GM12874 (cell line): ENCODE results near the gene TSPAN1.

ENCODE experiments used
- CTCF ChIP-seq: IDR thresholded peaks from 2 replicates; pipeline ENCODE4 v1.5.1; 2011; ENCODE audit warnings: low read depth, mild to moderate bottlenecking, control low read depth, low read length, moderate library complexity; ENCODE audit not compliant: insufficient read depth

TSPAN1 gene

GRCh38 chr1:46166521-46167462 is 8.1 kb upstream of the TSPAN1 start:
- no peak for TF ChIP-seq CTCF

- no peak for TF ChIP-seq CTCF
Measured at GRCh38 chr1:46168477-46168876, 6.4 kb upstream of the TSPAN1 start.

- TF ChIP-seq CTCF, result no peak
Measured at GRCh38 chr1:46169811-46170454, 5.0 kb upstream of the TSPAN1 start.

GRCh38 chr1:46171351-46171750 is 3.5 kb upstream of the TSPAN1 start:
- no peak for TF ChIP-seq CTCF

GRCh38 chr1:46171871-46172270 is 3.0 kb upstream of the TSPAN1 start:
- TF ChIP-seq CTCF, result no peak

- no peak for TF ChIP-seq CTCF
Measured at GRCh38 chr1:46172321-46172720, 2.6 kb upstream of the TSPAN1 start.

- TF ChIP-seq CTCF, result no peak
Measured at GRCh38 chr1:46173361-46173856, 1.5 kb upstream of the TSPAN1 start.
